IgD-negative memory B cell (primary cell): ENCODE measurements around the gene KRT79. TPM values are rescaled to one million over a fixed set of nuclear protein-coding genes. Genes with fewer than 3 reads are reported as not detected.
A peak's percentile ranks its signal among the peaks of the same experiment; 100 is the strongest.

Experiments used
- H3K27ac Mint-ChIP-seq, 3 donors: one replicate each; pipeline ENCODE4 v1.8.0; 2020 to 2022; ENCODE audit warnings: mild to moderate bottlenecking in 3 of 3, mixed read lengths in 3 of 3, moderate library complexity in 1 of 3
- H3K27me3 Mint-ChIP-seq: one replicate; pipeline ENCODE4 v1.8.0; 2021; ENCODE audit warnings: mixed read lengths
- H3K36me3 Mint-ChIP-seq: one replicate; pipeline ENCODE4 v1.8.0; 2020; ENCODE audit warnings: mild to moderate bottlenecking, mixed read lengths
- H3K4me1 Mint-ChIP-seq, 3 donors: one replicate each; pipeline ENCODE4 v1.8.0; 2020 to 2022; ENCODE audit warnings: mixed read lengths in 3 of 3, mild to moderate bottlenecking in 1 of 3
- H3K4me3 Mint-ChIP-seq, 4 donors: one replicate each; pipeline ENCODE4 v1.8.0; 2020 to 2022; ENCODE audit warnings: mild to moderate bottlenecking in 4 of 4, mixed read lengths in 4 of 4, moderate library complexity in 3 of 4
- H3K9me3 Mint-ChIP-seq, 3 donors: one replicate each; pipeline ENCODE4 v1.8.0; 2020 to 2021; ENCODE audit warnings: mixed read lengths in 3 of 3, mild to moderate bottlenecking in 1 of 3
- polyA plus RNA-seq: library from polyadenylated mRNA; unstranded; fragments of 300-500 nt; fragmentation: Illumina TruSeq; gene quantifications from one replicate; pipeline ENCODE4 v1.2.3, GENCODE V29; 2021

Gene KRT79
- polyA plus RNA-seq, 1 donor from 2014 or later: not detected

DNA sequence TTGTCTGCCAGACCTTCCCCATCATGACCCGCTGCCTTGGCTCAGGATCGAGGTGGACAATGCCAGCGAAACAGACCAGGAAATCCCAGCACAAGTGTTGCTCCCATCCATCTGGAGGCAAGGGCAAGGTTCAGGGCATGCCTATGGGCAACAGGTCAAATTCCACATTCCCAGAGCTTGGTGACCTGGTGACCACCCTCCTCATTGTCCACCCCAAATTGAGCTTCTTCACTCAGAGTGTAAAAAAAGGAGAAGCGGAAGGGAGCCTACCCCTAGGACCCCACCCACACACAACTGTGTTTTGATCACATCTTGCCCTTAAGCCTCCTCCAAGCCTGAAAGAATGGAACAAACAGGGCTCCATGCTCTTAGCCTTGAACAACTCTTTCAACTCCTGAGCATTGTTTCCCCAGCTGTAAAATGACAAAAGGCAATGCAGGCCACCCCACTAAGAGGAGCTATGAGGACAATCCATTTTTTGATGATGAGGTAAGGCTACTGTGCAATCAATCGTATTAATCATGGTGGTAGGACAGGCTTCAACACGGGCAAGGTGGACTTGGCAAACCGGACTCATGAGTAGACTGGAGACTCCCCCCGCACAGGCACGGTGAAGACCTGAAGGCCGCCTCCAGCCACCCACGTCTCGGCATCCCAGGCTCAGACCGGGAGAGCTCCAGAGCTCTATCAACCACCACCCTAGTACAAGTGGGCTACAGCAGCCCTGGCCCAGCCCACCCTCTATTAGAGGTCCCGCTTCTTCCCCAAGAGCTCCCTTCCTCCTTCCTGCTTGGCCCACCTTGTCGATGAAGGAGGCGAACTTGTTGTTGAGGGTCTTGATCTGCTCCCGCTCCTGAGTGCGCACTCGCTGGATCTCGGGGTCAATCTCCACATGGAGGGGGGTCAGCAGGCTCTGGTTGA is 866 bp downstream of the KRT79 start:
- no peaks in the 10 kb centered on the region for H3K9me3 Mint-ChIP-seq
- no peak overlapping the region for H3K4me3 Mint-ChIP-seq
- no peaks in the 10 kb centered on the region for H3K36me3 Mint-ChIP-seq
- no peak overlapping the region for H3K27ac Mint-ChIP-seq
- H3K4me1 Mint-ChIP-seq: no peaks in the 10 kb centered on the region
- H3K27me3 Mint-ChIP-seq: peaks cover 11% of the 10 kb centered on the region

DNA sequence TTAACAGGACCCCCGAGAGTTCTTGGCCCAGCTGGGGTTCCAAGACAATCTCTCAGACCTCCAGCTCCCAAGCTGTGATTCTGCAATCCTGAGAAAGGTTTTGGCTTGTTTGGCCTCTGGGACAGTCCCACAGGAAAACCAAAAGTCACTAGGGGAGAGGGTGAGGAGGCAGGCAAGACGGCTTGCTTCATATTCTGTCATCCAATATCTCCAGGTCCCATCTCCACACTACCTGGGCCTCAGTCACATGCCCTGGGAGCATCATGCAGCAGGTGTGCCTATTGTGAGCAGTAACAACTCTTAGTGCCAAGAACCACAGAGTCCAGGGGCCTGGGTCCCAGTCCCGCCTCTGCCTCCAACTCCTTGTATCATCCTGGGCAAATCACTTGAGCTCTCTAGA is 1.7 kb downstream of the KRT79 start:
- H3K27ac Mint-ChIP-seq: no peak overlapping the region
- H3K27me3 Mint-ChIP-seq: peaks cover 11% of the 10 kb centered on the region
- H3K4me1 Mint-ChIP-seq: no peaks in the 10 kb centered on the region
- H3K36me3 Mint-ChIP-seq: no peaks in the 10 kb centered on the region
- H3K9me3 Mint-ChIP-seq: no peaks in the 10 kb centered on the region
- H3K4me3 Mint-ChIP-seq: no peak overlapping the region

DNA sequence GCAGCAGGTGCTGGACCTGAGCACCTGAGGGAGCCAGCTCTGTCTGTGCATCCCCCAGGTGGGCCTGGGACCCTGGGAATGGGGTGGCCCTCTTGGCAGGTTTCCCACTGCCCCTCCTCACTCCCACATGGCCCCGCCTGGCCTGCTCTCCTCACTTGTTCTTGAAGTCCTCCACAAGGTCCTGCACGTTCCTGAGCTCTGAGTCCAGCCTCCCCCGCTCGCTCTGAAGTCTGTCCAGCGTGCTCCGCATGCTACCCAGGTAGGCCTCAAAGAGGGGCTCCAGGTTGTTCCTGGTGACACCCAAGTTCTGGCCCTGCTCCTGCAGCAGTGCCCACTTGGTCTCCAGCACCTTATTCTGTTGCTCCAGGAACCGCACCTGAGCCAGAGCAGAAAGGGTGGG is 2.9 kb downstream of the KRT79 start:
- Mint-ChIP-seq H3K4me3 (no peak overlapping the region), H3K27ac (no peak overlapping the region), H3K9me3 (no peaks in the 10 kb centered on the region)

DNA sequence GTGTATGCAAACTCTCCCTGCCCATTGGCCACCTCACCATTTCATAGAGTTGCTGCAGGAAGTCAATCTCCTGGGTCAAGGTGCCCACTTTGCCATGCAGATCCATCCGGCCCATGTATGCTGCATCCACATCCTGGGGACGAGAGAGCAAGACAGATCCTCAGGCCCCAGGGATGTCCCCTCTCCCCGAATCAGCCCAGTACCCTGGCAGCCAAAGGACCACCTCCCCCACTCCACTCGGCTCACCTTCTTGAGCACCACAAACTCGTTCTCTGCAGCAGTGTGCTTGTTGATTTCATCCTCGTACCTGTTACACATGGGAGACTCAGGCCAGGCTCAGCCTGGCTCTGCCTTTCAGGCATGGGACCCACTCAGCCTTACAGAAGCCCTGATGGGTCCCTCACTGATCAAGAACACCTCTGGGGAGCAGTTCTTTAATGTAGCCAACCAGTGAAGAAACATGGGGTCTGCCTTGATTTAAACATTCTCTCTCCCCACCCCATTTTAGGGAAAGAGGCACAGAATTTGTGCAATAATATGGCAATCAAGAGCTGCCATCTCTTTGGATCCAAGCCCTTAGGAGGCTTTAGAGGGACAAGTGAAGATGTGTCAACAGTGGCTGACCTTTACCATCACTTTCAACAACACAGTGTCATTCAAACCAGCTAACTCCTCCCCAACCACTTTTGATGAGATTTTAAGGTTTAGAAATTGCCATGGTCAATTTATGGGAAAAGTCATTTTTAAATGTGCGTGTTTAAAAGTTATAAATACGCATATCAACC is 3.9 kb downstream of the KRT79 start:
- Mint-ChIP-seq H3K27ac (no peak overlapping the region), H3K4me1 (no peaks in the 10 kb centered on the region), H3K36me3 (no peaks in the 10 kb centered on the region), H3K9me3 (no peaks in the 10 kb centered on the region), H3K4me3 (no peak overlapping the region), H3K27me3 (peaks cover 6% of the 10 kb centered on the region)

More for the DNA sequence above, 2.9 kb downstream of the KRT79 start:
- Mint-ChIP-seq H3K27me3 (peaks cover 4% of the 10 kb centered on the region), H3K4me1 (no peaks in the 10 kb centered on the region), H3K36me3 (no peaks in the 10 kb centered on the region)

DNA sequence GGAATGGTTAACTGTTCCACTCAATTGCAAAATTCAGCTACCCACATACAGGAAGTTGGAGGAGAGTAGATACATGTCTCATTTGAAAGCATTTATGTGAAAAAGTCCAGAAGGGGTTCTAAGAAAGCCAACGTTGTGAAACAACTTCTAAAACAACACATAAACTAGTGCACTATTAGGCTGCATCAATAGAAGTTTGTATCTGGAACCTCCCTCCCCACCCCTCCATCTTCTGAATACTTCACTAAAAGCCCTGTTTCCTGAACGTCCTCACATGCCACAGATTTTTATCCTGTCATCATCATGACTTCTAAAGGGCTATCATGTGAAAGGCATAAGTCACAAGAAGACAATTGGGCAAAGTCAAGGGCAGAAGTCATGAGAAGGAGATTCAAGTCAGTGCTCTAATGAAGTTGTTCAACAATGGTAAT is 5.5 kb downstream of the KRT79 start:
- peaks cover 4% of the 10 kb centered on the region for H3K27me3 Mint-ChIP-seq
- no peak overlapping the region for H3K4me3 Mint-ChIP-seq
- no peak overlapping the region for H3K27ac Mint-ChIP-seq
- no peaks in the 10 kb centered on the region for H3K9me3 Mint-ChIP-seq
- H3K4me1 Mint-ChIP-seq: no peaks in the 10 kb centered on the region
- H3K36me3 Mint-ChIP-seq: no peaks in the 10 kb centered on the region

DNA sequence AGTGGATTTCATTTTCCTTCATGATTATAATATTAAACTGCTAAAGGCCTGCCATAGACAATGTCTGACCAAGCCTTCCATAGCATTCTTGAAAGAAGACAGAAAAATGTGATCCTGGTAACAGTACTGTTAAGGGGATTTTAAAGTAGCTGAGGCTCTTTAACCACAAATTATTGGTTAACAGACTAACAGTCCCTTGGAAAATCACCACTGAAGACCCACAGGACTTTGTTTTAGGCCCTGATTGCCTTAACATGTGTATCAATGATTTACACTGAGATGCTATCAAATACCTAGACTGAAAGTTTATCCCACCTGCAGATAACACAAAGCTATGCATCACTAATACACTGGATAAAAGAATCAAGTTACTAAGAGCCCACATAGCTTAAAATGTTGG is 6.0 kb downstream of the KRT79 start:
- H3K4me1 Mint-ChIP-seq: no peaks in the 10 kb centered on the region
- no peaks in the 10 kb centered on the region for H3K36me3 Mint-ChIP-seq
- H3K27ac Mint-ChIP-seq: no peak overlapping the region
- peaks cover 5% of the 10 kb centered on the region for H3K27me3 Mint-ChIP-seq
- H3K4me3 Mint-ChIP-seq: no peak overlapping the region
- H3K9me3 Mint-ChIP-seq: no peaks in the 10 kb centered on the region

DNA sequence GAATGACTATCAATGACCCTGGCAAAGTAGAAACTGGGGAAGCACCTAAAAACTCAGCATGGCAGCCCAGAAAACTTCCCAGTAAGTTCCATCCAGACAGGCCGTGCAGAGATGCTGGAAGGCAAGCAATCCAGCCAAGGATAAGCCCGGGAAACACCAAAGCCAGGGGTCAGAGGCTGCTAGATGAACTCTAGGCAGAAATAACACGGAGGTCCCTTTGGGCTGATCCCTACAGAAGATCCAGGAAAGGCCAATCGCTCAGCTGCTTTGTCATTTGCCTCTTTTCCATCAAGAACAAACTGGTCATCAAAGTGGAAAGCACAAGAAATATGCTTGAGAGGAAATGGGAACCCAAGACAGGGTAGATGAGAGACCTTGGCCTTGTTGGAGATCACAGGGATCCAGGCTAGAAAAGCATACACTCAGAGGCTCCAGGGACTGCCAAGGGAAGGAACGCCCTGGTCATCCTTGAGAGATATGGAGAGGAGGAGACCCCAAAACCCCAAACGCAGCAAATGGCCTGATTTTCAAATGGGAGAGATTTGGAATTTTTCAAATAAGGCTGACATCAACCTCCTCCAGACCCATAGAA is 6.5 kb downstream of the KRT79 start:
- Mint-ChIP-seq H3K4me3 (no peak overlapping the region), H3K4me1 (no peaks in the 10 kb centered on the region), H3K27me3 (peaks cover 5% of the 10 kb centered on the region), H3K9me3 (no peaks in the 10 kb centered on the region), H3K36me3 (no peaks in the 10 kb centered on the region), H3K27ac (no peak overlapping the region)

DNA sequence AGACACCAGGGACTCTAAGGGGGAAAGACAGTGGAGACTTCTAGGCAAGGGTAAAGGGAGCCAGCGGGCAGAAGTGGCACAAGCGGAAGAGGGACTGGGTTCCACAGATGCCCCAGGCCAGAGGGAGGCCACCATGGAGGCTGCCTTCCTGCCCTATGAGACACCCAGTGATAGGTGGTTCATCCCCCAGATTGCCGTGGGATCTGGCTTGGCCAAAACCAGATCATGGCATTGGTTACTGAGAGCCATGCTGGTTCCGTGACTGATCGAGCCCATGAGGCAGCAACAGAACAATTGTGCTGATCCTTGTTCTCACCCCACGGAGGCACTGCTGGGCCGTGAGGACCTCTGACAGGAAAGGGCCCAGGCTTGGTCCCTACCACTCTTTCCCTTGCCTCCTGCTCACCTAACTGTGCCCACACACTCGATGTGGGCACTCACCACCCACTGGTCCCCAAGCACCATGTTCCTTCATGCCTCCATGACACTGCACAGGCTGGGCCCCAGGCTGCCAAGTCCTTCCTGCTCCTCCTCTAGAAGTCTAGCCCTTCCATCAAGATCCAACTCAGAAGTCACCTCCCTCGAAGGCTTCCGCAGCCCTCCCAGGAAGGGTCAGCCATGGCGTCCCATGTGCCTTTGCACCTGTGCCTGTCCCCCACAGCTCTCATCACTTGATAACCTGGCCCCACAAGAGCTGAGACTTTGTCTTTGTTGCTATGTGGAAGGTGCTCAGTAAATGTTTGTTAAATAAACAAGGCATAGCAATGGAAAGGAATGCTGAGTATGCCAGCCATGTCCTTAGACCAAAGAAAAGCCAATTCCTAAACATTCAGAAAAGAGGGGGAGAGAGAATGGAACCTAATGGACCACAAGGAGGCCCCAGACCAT is 7.3 kb downstream of the KRT79 start:
- Mint-ChIP-seq H3K27ac (no peak overlapping the region), H3K9me3 (no peaks in the 10 kb centered on the region), H3K27me3 (peaks cover 5% of the 10 kb centered on the region), H3K36me3 (no peaks in the 10 kb centered on the region), H3K4me1 (no peaks in the 10 kb centered on the region), H3K4me3 (no peak overlapping the region)

DNA sequence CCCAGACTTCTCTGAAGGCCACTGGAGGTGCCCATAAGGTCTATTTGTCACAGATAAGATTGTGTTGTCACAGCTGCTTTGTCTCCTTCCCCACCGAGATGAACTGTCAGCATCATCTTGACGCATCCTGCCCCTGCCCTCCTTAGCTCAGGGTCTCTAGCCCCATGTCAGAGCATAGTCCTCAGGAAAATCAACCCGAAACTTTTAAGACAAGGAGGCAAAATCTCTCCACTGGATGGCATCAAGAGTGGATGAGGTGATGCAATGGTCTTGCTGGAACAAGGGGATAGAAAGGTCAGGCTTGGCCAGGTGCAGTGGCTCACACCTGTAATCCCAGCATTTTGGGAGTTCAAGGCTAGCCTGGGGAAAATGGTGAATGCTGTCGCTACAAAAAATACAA is 8.2 kb downstream of the KRT79 start:
- no peak overlapping the region for H3K27ac Mint-ChIP-seq
- no peaks in the 10 kb centered on the region for H3K9me3 Mint-ChIP-seq

DNA sequence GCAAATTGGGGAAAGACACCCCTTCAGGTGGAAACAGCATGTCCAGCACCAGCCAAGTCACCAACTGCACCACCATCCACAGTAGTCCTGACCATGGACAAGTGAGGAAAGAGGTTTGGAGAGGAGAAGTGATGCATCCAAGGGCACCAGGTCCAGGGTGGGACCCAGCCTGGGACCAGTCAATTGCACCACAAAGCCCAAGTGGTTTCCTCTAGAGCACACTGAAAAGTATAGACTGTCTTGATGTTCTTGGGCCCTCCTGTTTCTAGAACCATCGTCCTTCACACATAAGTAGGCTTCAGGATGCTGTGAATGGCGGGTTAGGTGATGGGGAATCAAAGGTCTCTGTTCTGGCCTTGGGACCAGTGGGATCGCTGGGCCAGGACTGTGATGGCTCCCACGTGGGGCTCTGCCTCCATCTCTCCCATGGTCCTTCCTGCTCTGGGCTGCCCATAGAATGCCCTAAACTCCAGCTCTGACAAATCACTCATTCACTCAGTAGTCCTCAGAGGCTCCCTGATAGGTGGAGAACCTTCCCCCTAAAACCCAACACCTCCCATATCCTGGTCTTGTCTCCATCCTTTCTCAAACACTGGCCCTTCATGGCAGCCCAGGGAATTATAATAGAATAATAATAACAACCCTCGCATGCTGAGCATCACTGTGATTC is 9.2 kb downstream of the KRT79 start:
- no peaks in the 10 kb centered on the region for H3K4me1 Mint-ChIP-seq
- H3K9me3 Mint-ChIP-seq: no peaks in the 10 kb centered on the region
- H3K27ac Mint-ChIP-seq: no peak overlapping the region
- H3K4me3 Mint-ChIP-seq: no peak overlapping the region
- no peaks in the 10 kb centered on the region for H3K36me3 Mint-ChIP-seq
- peaks cover 5% of the 10 kb centered on the region for H3K27me3 Mint-ChIP-seq

More for the DNA sequence above, 8.2 kb downstream of the KRT79 start:
- Mint-ChIP-seq H3K4me1 (no peaks in the 10 kb centered on the region), H3K27me3 (peaks cover 5% of the 10 kb centered on the region), H3K4me3 (no peak overlapping the region), H3K36me3 (no peaks in the 10 kb centered on the region)

DNA sequence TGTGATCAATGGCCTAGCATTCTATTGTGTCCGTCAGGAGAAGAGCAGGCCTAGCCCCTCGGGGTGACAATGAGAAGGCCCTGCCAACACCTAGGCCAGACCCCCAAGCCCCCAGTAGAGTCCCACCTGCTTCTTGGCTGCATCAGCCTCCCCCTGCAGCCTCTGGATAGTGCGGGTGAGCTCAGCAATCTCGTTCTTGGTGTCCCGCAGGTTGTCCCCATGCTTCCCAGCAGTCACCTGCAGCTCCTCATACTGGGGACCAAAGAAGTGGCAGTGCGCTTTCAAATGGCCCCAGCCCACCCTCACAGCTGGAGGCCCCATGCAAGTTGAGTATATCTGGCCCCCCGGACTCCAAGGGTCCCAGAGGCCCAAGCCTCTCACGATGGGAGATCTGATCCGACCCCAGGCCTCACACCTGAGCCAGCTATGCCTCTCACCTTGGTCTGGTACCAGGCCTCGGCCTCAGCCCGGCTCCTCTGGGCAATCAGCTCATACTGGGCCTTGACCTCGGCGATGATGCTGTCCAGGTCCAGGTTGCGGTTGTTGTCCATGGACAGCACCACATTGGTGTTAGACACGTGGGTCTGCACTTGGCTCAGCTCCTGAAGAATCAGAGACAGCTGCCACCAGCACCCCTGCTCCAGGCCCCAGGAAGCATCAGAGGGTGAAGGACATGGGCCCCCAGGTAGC is 10.2 kb downstream of the KRT79 start:
- Mint-ChIP-seq H3K4me1 (no peaks in the 10 kb centered on the region), H3K27me3 (peaks cover 5% of the 10 kb centered on the region), H3K36me3 (no peaks in the 10 kb centered on the region), H3K4me3 (no peak overlapping the region), H3K27ac (peak overlapping the region in 1 of 3 donors; percentile 43), H3K9me3 (no peaks in the 10 kb centered on the region)

DNA sequence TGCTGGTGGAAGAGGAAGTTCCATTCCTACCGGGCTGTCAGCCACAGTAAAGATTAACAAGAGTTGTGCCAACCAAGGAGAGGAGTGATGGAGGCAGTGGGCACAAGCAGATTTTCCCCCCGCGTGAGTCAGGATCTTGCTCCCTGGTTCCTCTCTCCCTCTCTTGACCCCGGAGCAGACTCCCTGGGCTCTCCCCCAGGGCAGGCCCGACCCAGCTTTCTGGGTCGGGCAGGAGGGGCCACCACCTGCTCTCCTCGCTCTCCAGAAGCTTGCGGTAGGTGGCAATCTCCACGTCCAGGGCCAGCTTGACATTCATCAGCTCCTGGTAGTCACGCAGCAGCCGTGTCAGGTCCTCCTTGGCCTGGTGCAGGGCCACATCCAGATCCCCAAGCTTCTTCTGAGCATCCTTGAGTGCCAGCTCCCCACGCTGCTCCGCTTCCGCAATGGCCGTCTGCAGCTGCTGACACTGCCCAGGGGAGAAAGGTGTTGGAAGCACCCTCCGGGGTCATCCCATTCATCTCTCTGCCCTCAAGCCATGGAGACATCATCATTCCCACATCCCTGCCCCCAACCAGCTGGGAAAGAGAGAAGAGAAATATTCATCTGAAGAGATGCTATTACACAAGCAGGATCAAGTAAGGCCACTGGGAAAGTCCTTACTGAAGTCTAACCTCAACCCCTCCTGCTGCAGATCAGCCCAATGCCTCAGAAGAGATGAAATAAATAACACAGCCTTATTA is 11.2 kb downstream of the KRT79 start:
- Mint-ChIP-seq H3K27ac (no peak overlapping the region), H3K27me3 (peaks cover 7% of the 10 kb centered on the region), H3K36me3 (no peaks in the 10 kb centered on the region), H3K4me1 (no peaks in the 10 kb centered on the region), H3K9me3 (no peaks in the 10 kb centered on the region), H3K4me3 (no peak overlapping the region)
